GM21360 (cell line): ENCODE data around the gene CCP110.
"Not testable (repeated sequence)": the region's sequence is repeated elsewhere in the genome, so short reads cannot be mapped to it uniquely, and the experiment has no call there.

Source experiments
- ATAC-seq: cut with Tn5 transposase; IDR thresholded peaks from one replicate; pipeline ENCODE4 v1.9.1; 2021; ENCODE audit warnings: mild to moderate bottlenecking, moderate library complexity; ENCODE audit not compliant: unreplicated experiment

CCP110 gene

DNA sequence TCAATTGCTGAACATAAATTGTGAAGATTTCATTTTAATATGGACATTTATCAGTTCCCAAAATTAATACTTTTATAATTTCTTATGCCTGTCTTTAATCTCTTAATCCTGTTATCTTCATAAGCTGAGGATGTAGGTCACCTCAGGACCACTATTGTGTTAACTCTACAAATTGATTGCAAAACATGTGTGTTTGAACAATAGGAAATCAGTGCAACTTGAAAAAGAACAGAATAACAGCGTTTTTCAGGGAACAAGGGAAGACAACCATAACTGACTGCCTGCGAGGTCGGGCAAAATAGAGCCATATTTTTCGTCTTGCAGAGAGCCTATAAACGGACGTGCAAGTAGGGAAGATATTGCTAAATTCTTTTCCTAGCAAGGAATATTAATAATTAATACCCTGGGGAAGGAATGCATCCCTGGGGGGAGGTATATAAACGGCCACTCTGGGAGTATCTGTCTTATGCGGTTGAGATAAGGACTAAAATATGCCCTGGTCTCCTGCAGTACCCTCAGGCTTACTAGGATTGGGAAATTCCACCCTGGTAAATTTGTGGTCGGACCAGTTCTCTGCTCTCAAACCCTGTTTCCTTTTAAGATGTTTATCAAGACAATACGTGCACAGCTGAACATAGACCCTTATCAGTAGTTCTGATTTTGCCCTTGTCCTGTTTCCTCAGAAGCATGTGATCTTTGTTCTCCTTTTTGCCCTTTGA is 19.7 kb downstream of the CCP110 start:
- ATAC-seq, result not testable (repeated sequence)

DNA sequence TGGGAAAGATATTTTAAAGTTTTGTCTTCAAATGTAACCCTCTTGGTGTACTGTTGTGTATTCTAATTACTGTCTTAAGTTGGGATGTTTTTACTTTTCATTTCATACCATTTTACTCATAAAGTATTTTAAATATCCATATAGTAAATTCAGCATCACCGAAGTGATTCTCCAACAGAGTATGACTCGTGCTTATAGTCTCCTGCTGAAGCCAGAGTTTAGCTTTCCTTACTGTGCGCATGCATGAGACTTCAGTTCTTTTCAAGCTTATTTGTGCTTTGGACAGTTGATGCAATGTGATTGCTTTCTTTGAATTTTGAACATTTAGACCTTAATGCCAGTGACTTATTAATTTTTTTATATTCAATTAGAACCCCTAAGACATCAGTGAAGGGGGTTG is 24.4 kb downstream of the CCP110 start:
- ATAC-seq, result no peak

DNA sequence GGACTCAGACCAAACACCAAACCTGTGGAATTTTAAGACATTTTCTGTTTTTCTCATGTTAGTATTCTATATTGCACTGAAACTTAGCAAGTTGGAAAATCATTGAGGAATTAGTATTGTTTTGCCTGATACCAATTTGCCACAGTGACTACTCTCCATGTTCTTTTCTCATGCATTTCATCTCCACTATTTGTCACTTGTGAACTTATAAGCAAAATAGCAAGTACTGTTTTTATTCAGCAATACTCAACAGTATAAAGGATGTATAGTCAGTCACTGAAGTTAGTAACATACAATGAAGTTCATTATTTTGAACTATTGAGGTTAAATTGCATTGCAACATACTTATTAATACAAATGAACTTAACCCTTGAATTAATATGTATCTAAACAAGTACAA is 25.9 kb downstream of the CCP110 start:
- no peak for ATAC-seq

DNA sequence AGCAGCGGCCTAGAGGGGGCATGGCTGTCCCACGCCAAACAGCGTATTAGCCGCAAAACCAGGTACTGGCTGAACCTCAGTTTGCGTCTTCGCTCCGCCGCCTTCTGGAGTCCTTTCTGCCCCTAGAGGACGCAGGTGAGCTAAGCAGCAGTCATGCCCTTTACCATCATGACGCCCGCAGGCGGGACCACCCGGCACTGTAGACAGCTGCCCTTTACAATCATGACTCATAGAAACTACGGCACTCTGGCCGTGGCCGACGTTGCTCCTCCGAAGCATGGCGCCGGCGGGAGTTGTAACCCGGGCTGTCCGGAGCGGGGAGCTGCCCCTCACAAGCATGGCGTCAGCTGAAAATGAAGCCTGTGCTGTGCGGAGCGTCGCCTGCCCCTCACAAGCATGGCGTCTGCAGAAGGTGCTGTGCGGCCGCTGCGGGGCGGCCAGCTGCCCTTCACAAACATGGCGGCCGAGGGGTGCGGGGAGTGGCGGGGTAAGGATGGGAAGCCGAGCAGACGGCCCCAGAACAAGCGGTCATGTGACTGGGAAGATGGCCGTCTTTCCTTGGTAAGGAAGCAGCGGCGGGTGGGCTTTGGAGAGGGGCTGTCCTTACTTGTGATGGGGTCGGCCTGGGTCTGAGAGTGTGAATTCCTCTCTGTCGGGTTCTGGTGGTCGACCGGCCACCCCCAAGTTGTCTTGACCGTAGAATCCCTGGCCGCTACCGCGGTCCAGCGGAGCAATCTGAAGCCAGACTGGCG is 31.6 kb downstream of the CCP110 start, which contains the start of gene VPS35L:
VPS35L (plus strand) TSS at position 518 of the 752 bp plus-strand sequence; CDS start at position 545, 27 bp downstream.
- peak; percentile 94 for ATAC-seq

DNA sequence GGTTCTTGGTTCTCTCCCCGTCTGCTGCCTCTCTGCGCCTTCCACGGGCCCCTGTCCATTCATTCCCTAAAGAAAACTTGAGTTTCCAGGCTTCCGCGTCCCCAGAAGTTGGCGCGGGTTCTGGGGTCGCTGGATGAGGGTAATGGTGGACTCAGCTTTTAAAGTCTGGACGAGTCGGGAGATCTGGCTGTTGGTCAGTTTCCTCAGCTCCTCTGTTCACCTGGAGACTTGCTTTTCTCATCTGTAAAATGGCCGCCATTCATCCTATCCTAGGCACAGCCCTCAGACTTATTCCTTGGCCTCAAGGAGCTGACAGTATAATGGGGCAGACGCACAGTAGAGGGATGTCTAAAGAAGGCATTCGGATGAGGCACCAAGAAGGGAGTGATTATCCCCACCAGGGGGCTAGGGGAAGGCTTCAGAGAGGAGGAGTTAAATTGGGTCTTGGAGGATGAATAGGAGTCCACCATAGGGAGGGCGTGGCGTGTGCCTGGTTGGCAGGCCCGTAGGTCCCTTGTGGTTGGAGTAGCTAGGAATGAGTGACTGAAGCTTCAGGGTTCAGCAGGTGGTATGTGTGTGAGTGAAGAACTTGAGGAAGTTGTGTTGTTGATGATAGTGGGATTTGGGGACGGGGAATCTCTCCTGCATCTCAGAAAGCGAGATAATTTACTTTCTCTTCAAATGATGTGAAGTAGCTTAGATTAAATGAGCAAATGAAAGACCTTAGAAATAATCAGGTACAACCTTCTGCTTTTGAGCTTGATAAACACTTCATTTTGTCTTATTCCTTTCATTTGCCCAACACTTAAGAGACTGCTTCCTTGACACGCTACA is 32.4 kb downstream of the CCP110 start:
- no peak for ATAC-seq

DNA sequence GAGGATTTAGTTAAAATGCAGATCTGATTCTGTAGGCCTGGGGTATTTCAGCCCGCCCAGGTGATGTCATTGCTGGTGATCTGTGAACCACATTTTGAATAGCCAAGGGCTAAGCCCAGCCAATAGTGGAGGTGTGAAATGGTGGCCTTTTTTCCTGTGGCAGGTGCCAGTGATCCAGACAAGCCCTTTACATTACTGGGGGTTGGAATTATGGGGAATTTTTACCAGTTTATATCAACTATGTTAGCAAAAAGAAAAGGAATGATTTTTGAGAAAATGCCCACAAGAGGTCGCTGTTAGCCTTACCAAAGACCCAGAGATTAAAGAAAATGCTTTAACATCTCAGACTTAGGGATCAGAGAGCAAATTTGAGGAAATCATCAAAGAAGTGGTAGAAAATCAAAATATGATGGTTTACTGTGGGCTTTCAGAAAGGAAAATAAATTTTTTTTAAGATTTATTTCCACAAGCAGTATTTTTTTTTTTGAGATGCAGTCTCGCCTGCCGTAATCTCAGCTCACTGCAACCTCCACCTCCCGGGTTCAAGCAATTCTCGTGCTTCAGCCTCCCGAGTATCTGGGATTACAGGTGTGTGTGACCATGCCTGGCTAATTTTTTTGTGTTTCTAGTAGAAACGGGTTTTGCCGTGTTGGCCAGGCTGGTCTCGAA is 35.6 kb downstream of the CCP110 start:
- ATAC-seq, result no peak

DNA sequence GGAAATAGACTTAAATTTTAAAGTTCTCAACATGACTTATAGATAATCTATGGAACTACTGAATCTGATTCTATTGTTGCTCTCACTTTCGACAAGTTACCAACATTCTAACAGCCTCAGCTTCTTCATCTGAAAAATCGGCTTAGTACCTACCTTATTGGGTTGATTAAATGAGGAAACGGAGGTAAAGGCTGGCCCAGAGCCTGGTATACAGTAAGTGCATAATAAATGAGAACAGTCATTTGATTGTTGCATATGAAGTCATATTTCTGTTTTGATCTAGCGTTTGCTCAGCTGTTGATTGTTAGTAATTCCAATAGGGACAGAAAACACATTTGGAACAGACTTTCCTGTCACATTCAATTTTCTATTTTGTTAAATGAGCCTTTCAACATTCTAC is 36.3 kb downstream of the CCP110 start:
- ATAC-seq, result no peak

DNA sequence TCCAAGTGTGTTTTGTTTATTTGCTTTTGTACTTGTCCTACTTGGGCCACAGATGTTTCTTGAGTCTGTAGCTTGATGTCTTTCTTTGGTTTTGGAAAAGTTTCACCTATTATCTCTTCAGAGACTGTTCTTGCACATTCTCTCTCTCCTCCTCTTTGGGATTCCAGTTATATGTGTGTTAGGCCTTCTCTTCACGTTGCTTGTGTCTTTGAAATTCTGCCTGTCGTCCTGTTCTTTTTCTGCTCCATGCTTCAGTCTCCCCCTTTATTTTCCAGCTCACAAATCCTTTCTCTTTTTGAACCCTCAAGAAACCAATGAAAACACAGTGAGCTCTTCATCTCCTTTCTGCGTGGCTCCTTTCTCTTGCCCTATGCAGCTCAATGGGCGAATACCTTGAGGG is 39.6 kb downstream of the CCP110 start:
- ATAC-seq, result no peak

DNA sequence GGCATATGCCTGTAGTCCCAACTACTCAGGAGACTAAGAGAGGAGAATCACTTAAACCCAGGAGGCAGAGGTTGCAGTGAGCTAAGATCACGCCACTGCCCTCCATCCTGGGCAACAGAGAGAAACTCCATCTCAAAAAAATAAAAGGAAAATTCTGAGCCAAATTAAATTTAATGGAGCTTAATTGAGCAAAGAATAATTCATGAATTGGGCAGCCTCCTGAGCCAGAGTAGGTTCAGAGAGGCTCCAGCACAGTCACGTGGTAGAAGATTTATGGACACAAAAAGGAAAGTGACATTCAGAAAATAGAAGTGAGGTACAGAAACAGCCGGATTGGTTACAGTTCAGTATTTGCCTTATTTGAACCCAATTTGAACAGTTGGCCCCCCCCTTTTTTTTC is 42.6 kb downstream of the CCP110 start:
- ATAC-seq, result no peak

DNA sequence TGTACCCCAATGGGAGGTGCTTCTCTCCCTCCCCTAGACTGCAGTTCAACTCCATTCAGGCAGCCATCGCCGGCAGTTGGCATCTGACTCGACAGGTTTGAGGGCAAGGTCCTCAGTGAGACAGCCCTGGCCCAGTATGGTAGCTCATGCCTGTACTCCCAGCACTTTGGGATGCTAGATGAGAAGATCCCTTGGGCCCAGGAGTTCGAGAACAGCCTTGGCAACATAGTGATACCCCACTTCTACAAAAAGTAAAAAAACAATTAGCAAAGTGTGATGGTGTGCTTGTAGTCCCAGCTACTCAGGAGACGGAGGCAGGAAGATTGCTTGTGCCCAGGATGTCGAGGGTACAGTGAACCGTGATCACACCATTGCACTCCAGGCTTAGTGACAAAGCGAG is 43.8 kb downstream of the CCP110 start:
- no peak for ATAC-seq

DNA sequence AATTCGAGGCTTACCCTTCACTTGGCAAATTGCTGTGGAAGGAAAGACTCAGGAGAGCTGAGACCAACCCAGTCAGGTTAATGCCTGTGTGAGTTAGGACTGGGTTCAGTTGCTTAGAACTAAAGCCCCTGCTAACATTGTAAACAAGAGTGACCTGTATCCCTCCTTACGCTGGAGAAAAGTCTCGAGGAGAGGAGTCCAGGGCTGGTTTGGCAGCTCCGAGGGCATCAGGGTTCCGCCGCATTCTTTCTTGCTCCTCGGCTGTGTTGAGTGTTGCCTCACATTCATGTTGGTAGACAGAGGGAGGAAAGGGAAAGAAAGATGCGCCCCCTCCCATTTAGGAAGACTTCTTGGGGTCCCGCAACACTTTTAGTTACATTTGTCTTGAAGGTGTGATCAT is 50.3 kb downstream of the CCP110 start:
- no peak for ATAC-seq

DNA sequence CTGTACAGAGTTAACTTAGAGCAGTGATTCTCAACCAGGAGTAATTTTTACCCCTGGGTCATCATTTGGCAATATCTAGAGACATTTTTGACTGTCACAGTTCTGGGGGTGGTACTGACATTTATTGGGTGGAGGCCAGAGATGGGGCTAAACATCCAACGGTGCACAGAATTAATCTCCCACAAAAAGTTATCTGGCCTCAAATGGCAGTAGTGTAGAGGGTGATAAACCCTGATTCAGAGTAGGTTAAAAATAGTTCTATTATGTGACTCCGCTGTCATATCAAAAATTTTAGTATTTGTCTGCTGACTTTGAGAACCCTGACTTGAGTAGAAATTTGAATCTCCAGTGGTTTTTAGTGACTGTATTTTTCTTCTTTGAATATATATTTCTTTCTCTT is 50.9 kb downstream of the CCP110 start:
- no peak for ATAC-seq

DNA sequence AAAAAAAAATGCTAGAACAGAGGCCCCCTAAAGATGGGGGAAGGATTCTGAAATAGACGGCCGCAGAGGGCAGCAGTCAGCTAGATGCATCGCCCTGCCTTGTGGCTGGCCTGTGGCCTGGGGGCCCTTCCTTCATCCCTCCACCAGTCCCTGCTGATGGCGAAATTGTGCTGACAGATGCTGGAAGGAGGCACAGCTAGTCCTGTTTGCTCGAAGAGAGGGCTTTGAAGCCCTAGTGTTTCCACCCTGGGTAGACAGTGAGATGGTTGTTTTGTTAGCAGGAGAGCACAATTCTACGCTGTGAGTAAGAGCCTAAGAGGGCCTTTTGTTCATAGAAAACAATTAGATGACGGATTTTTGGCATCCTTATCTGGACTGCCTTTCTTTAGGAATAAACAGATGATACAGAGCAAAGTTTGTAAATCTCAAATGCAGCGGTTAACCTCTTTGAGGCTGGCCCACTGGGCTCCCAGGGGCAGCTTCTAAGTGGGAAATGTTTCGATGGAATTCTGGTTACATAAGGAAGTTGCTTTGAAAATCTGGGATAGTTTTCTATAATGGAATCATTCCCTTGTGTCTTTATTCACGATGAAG is 54.7 kb downstream of the CCP110 start:
- ATAC-seq, result no peak

DNA sequence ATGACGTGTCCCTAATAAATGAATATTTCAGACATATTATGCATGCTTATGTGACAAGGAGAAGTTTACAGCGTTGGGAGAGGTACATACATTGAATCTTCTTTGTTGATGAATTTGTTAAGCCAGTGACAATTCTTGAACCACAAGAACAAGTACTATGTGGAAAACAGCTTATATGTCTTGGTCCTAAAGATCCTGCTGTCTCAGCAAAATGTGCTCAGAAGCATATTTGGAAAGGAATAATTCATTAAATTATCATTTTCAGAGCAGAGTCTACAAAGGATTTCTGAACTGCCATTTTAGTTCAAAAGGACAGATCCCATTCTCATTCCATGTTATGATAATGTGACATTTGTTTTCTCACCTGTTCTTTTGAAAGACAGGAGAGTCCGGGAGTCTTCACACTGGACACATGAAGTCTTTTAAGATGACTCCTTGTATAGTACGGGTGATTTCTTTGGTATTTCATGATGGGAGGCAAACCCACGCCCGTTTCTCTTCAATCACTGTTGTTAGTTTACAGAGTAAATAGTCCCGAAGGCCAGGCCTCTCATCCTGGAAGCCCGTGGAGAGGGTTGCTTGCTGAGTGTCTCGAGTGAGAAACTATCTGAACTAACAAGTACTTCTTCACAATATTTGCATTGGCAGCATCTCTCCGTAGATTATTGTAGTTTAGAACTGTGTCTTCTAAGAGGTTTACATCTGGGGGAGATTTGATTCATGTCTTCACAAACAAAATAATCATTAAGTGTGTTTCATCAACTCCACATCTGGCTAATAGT is 58.5 kb downstream of the CCP110 start:
- ATAC-seq, result no peak

DNA sequence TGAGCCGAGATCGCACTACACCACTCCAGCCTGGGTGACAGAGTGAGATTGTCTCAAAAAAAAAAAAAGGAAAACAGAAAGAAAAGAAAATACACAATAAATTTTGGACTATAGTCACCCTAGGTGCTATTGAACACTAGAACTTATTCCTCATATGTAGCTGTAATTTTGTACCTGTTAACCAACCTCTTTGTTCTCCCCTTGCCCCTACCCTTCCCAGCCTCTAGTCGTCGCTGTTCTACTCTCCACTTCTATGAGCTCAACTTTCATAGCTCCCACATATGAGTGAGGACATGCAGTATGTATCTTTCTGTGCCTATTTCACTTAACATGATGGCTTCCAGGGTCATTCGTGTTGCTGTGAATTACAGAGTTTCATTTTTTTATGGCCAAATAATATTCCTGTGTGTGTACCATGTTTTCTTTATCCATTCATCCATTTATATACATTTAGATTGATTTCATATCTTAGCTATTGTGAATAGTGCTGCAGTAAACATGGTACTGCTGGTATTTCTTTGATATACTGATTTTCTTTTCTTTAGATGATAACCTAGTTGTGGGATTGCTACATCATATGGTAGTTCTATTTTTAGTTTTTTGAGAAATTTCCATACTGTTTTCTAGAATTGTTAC is 60.0 kb downstream of the CCP110 start:
- ATAC-seq, result no peak

DNA sequence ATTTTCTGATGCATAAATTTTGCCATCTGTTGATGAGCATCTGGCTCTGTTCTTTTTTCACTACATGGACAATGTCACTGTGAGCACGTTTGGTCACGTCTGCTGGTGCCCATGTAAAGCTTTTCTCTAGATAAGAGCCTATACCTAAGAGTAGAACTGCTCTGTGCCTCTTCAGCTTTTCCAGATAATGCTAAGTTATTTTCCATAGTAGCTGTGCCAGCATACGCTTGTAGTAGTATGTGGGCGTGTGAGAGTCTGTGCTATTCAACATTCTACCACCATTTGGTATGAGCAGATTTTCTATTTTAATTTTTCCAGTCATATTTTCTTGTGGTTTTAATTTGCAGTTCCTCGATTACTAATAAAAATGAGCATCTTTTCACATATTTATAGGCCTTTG is 64.9 kb downstream of the CCP110 start:
- no peak for ATAC-seq

DNA sequence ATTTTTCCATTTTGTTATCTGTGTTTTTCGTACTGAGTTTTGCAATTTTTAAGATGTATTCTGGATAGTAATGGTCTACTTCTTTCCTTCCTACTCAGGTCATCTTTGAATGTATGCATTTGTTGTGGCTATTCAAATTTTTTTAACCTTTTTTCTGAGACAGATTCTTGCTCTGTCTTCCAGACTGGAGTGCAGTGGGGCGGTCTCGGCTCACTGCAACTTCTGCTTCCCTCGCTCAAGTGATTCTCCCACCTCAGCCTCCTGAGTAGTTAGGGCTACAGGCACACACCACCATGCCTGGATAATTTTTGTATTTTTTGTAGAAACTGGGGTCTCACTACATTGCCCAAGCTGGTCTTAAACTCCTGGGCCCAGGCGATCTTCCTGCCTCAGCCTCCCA is 65.4 kb downstream of the CCP110 start:
- no peak for ATAC-seq

DNA sequence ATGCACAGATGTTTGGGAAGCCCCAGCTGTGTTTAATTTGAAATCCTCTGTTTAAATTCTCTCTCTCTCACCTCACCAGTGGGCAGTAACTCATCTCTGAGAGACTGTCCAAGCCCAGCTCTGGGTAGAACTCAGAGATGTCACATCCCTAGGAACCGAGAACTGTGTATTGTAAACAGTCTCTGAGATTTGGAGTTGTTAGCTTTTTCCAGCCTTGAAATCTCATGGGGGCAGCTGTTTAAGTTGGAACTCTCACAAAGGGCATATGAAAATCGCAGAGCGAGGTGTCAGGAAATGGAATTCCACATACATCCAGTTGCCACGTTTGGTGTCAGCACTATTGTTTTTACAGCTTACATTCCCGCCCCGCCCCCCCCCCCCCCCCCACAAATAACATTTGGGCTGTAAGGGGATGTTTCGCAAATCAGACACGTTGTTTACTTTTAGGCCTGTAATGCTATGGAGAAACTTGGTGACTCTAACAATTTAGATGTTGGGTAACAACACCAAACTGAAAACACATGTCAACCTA is 66.1 kb downstream of the CCP110 start:
- ATAC-seq, result no peak
